HepG2 (cell line): Measurements from ENCODE around the gene THRA. TPM values are rescaled to one million over a fixed set of nuclear protein-coding genes. Genes with fewer than 3 reads are reported as not detected.

Source experiments
- CBFB ChIP-seq: sonication (generic); formaldehyde crosslinking; IDR thresholded peaks from 2 replicates; pipeline ENCODE4 v1.4.0; 2020; ENCODE audit warnings: missing genetic modification reagents
- FOXA3 ChIP-seq: IDR thresholded peaks from 2 replicates; pipeline ENCODE4 v1.6.1; 2016; ENCODE audit warnings: missing genetic modification reagents, missing compliant biosample characterization
- HDAC2 ChIP-seq: sonication (generic); formaldehyde crosslinking; IDR thresholded peaks from 2 replicates; pipeline ENCODE4 v1.4.0; 2020; ENCODE audit warnings: missing genetic modification reagents
- IRF2 ChIP-seq: IDR thresholded peaks from 2 replicates; pipeline ENCODE4 v1.6.1; 2018; ENCODE audit warnings: missing genetic modification reagents, missing compliant biosample characterization
- MAZ ChIP-seq, 2 experiments: sonication (generic) in 1 of 2; formaldehyde crosslinking in 1 of 2; IDR thresholded peaks; 2 replicates each; pipeline versions ENCODE4 v1.5.0 to v1.6.1; 2012 to 2020; ENCODE audit warnings: low read depth in 2 of 2, mild to moderate bottlenecking in 2 of 2, borderline replicate concordance in 1 of 2, improper control_type of control experiment in 1 of 2, low read length in 1 of 2, missing genetic modification reagents in 1 of 2, moderate library complexity in 1 of 2
- MLLT10 ChIP-seq: sonication (generic); formaldehyde crosslinking; IDR thresholded peaks from 2 replicates; pipeline ENCODE4 v1.4.0; 2020; ENCODE audit warnings: missing genetic modification reagents
- SNRNP70 ChIP-seq: fragments of 200-400 bp; formaldehyde crosslinking; IDR thresholded peaks from 2 replicates; pipeline ENCODE4 v1.6.1; 2017; ENCODE audit warnings: mild to moderate bottlenecking, low read depth, low read length, moderate library complexity
- TCF7 ChIP-seq: sonication (generic); IDR thresholded peaks from 2 replicates; pipeline ENCODE4 v1.6.1; 2016; ENCODE audit warnings: antibody characterized with exemption, low read depth
- ZFP62 ChIP-seq: sonication (generic); formaldehyde crosslinking; IDR thresholded peaks from 2 replicates; pipeline ENCODE4 v1.4.0; 2020; ENCODE audit warnings: missing genetic modification reagents
- ZFP90 ChIP-seq: sonication (generic); formaldehyde crosslinking; IDR thresholded peaks from 2 replicates; pipeline ENCODE4 v1.8.0; 2022; ENCODE audit warnings: missing genetic modification reagents, mild to moderate bottlenecking, inconsistent platforms, borderline replicate concordance
- ZNF501 ChIP-seq: sonication (generic); formaldehyde crosslinking; IDR thresholded peaks from 2 replicates; pipeline ENCODE4 v1.5.1; 2020; ENCODE audit warnings: mild to moderate bottlenecking, moderate library complexity, missing genetic modification reagents
- ZNF761 ChIP-seq: sonication (generic); formaldehyde crosslinking; conservative IDR thresholded peaks from 2 replicates; pipeline ENCODE4 v1.4.0; 2020; ENCODE audit warnings: mild to moderate bottlenecking, missing genetic modification reagents
- polyA plus RNA-seq, 8 experiments: library from polyadenylated mRNA; depleted of rRNA in 3 of 8; stranded (reverse) in 7 of 8; unstranded in 1 of 8; fragments of >200 nt; fragmentation: Illumina TruSeq in 4 of 8; extraction: Trizol in 4 of 8; gene quantifications; 2 replicates each; pipeline versions ENCODE4 v1.2.1 to v1.2.3, GENCODE V29; 2011 to 2016; ENCODE audit warnings: low read depth in 4 of 8, missing spikeins in 1 of 8, mixed read lengths in 1 of 8; ENCODE audit not compliant: insufficient read depth in 1 of 8
- total RNA-seq, 5 experiments: library from RNA; depleted of rRNA; stranded (reverse); fragments of >200 nt; fragmentation: Illumina TruSeq; extraction: Trizol; gene quantifications; 2 replicates each; pipeline ENCODE4 v1.2.3, GENCODE V29; 2016; ENCODE audit warnings: low read depth in 1 of 5
- TF ChIP-seq, protein P1 (sequence below): sonication (generic); formaldehyde crosslinking; IDR thresholded peaks from 2 replicates; pipeline ENCODE4 v1.5.1; 2020; ENCODE audit warnings: missing genetic modification reagents, mild to moderate bottlenecking, borderline replicate concordance
- TF ChIP-seq, protein P2 (sequence below): sonication (generic); formaldehyde crosslinking; IDR thresholded peaks from 2 replicates; pipeline ENCODE4 v1.9.0; 2021; ENCODE audit warnings: missing genetic modification reagents, borderline replicate concordance
- TF ChIP-seq, protein P3 (sequence below): IDR thresholded peaks from 2 replicates; pipeline ENCODE4 v1.6.1; 2012; ENCODE audit warnings: low read depth, low read length, improper control_type of control experiment
- TF ChIP-seq, protein P4 (sequence below): sonication (generic); formaldehyde crosslinking; IDR thresholded peaks from 2 replicates; pipeline ENCODE4 v1.4.0; 2020; ENCODE audit warnings: mild to moderate bottlenecking, missing genetic modification reagents
- TF ChIP-seq, protein P5 (sequence below), 2 experiments: fragments of 450-650 bp in 1 of 2; sonication (generic) in 1 of 2; formaldehyde crosslinking; IDR thresholded peaks; 2 replicates each; pipeline versions ENCODE4 v1.5.0 to v1.8.0; 2020 to 2022; ENCODE audit warnings: mild to moderate bottlenecking in 1 of 2, missing genetic modification reagents in 1 of 2
- TF ChIP-seq, protein P6 (sequence below): sonication (generic); formaldehyde crosslinking; IDR thresholded peaks from 2 replicates; pipeline ENCODE4 v1.4.0; 2020; ENCODE audit warnings: missing genetic modification reagents, borderline replicate concordance

THRA gene
- total and polyA plus RNA-seq, 2 of the 13 experiments (the other 11 are each of a cell fraction or from before 2014, with no cell fraction given), result 8.0 to 9.9 TPM

DNA sequence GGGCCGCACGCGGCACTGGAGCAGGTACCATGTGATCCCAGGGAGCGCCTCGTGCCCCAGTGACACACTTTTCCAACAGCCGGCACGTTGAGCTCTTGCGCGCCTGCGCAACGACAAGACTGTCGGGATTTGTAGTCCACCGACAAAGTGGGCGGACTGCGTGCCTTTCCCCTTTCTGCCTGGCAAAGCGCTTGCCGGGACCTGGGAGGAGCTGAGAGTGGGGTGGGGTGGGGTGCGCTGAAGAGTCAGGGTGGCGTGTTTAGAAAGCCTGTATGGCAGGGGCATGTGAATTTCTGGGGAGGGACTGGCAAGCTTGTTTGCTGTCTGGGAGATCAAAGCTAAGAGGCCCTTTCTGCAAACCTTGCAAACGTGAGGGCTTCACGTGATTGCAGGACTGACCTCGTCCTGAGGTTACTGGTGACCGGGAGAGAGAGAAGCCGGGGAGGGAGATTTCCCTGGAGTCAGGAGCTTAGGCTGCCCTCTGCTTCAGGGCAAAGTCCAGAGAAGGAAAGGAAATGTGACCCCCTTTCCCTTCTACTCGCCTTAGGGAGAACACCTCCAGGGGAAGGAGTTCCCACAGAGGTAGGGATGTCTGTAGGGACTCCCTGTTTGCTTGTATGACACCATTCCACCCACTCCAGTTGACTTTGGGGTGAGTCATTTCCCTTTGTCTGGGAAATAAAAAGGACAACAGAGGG is 38.1 kb downstream of the THRA start (continued):
- TF ChIP-seq, protein P1, sequence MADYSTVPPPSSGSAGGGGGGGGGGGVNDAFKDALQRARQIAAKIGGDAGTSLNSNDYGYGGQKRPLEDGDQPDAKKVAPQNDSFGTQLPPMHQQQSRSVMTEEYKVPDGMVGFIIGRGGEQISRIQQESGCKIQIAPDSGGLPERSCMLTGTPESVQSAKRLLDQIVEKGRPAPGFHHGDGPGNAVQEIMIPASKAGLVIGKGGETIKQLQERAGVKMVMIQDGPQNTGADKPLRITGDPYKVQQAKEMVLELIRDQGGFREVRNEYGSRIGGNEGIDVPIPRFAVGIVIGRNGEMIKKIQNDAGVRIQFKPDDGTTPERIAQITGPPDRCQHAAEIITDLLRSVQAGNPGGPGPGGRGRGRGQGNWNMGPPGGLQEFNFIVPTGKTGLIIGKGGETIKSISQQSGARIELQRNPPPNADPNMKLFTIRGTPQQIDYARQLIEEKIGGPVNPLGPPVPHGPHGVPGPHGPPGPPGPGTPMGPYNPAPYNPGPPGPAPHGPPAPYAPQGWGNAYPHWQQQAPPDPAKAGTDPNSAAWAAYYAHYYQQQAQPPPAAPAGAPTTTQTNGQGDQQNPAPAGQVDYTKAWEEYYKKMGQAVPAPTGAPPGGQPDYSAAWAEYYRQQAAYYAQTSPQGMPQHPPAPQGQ, result peak; percentile 95
- TF ChIP-seq ZFP90 (CRISPR knock-in tag) (peak; percentile 98), HDAC2 (CRISPR knock-in tag) (peak; percentile 86), FOXA3 (CRISPR knock-in tag) (peak; percentile 90), CBFB (peak; percentile 81), MAZ (IDR thresholded peaks at IDR 0.05; ENCODE audit: borderline replicate concordance, low read depth, low read length) (0 out of 2 replicates have a peak, but pooled peaks have one; percentile 45), MAZ (CRISPR knock-in tag; IDR thresholded peaks at IDR 0.05; ENCODE audit: low read depth) (peak; percentile 96), ZNF501 (CRISPR knock-in tag) (peak; percentile 93), ZNF761 (CRISPR knock-in tag) (peak; percentile 99), IRF2 (CRISPR knock-in tag) (peak; percentile 91), ZFP62 (CRISPR knock-in tag) (no peak), MLLT10 (CRISPR knock-in tag) (no peak), SNRNP70 (no peak), TCF7 (peak; percentile 98)
- TF ChIP-seq, protein P2, sequence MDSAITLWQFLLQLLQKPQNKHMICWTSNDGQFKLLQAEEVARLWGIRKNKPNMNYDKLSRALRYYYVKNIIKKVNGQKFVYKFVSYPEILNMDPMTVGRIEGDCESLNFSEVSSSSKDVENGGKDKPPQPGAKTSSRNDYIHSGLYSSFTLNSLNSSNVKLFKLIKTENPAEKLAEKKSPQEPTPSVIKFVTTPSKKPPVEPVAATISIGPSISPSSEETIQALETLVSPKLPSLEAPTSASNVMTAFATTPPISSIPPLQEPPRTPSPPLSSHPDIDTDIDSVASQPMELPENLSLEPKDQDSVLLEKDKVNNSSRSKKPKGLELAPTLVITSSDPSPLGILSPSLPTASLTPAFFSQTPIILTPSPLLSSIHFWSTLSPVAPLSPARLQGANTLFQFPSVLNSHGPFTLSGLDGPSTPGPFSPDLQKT, result peak; percentile 53; the same call in 1 of the 2 replicates
- TF ChIP-seq, protein P3, sequence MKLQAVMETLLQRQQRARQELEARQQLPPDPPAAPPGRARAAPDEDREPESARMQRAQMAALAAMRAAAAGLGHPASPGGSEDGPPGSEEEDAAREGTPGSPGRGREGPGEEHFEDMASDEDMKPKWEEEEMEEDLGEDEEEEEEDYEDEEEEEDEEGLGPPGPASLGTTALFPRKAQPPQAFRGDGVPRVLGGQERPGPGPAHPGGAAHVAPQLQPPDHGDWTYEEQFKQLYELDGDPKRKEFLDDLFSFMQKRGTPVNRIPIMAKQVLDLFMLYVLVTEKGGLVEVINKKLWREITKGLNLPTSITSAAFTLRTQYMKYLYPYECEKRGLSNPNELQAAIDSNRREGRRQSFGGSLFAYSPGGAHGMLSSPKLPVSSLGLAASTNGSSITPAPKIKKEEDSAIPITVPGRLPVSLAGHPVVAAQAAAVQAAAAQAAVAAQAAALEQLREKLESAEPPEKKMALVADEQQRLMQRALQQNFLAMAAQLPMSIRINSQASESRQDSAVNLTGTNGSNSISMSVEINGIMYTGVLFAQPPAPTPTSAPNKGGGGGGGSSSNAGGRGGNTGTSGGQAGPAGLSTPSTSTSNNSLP, result peak; percentile 15; the same call in 1 of the 2 replicates
- TF ChIP-seq, protein P4, sequence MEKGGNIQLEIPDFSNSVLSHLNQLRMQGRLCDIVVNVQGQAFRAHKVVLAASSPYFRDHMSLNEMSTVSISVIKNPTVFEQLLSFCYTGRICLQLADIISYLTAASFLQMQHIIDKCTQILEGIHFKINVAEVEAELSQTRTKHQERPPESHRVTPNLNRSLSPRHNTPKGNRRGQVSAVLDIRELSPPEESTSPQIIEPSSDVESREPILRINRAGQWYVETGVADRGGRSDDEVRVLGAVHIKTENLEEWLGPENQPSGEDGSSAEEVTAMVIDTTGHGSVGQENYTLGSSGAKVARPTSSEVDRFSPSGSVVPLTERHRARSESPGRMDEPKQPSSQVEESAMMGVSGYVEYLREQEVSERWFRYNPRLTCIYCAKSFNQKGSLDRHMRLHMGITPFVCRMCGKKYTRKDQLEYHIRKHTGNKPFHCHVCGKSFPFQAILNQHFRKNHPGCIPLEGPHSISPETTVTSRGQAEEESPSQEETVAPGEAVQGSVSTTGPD (CRISPR knock-in tag), result peak; percentile 92; the same call in 1 of the 2 replicates
- TF ChIP-seq, protein P5, sequence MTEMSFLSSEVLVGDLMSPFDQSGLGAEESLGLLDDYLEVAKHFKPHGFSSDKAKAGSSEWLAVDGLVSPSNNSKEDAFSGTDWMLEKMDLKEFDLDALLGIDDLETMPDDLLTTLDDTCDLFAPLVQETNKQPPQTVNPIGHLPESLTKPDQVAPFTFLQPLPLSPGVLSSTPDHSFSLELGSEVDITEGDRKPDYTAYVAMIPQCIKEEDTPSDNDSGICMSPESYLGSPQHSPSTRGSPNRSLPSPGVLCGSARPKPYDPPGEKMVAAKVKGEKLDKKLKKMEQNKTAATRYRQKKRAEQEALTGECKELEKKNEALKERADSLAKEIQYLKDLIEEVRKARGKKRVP (CRISPR knock-in tag; IDR thresholded peaks at IDR 0.05), result peak in 1 of 2 experiments; percentile 74; a peak in 1 of 4 replicates
- TF ChIP-seq, protein P6, sequence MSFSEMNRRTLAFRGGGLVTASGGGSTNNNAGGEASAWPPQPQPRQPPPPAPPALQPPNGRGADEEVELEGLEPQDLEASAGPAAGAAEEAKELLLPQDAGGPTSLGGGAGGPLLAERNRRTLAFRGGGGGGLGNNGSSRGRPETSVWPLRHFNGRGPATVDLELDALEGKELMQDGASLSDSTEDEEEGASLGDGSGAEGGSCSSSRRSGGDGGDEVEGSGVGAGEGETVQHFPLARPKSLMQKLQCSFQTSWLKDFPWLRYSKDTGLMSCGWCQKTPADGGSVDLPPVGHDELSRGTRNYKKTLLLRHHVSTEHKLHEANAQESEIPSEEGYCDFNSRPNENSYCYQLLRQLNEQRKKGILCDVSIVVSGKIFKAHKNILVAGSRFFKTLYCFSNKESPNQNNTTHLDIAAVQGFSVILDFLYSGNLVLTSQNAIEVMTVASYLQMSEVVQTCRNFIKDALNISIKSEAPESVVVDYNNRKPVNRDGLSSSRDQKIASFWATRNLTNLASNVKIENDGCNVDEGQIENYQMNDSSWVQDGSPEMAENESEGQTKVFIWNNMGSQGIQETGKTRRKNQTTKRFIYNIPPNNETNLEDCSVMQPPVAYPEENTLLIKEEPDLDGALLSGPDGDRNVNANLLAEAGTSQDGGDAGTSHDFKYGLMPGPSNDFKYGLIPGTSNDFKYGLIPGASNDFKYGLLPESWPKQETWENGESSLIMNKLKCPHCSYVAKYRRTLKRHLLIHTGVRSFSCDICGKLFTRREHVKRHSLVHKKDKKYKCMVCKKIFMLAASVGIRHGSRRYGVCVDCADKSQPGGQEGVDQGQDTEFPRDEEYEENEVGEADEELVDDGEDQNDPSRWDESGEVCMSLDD (CRISPR knock-in tag), result peak; percentile 94
